OCI-LY3 (cell line): ENCODE data around the gene NCOA6.
A peak's percentile ranks its signal among the peaks of the same experiment; 100 is the strongest.

Experiments used
- H2AFZ ChIP-seq: fragments of 200-600, 300-600 bp; shearing (Covaris generic); 2 replicates; pipeline ENCODE4 v1.6.0; 2014; ENCODE audit warnings: antibody characterized with exemption, low read depth, low read length
- H3K27ac ChIP-seq: fragments of 200-600, 300-600 bp; sonication (generic); 2 replicates; pipeline ENCODE4 v1.5.1; 2014; ENCODE audit warnings: mild to moderate bottlenecking, low read length, moderate library complexity, mixed read lengths
- H3K27me3 ChIP-seq: fragments of 200-600, 300-600 bp; sonication (generic); 2 replicates; pipeline ENCODE4 v1.6.1; 2014; ENCODE audit warnings: low read depth, low read length, mixed read lengths
- H3K36me3 ChIP-seq: fragments of 200-600, 300-600 bp; sonication (generic); replicated peaks from 2 replicates; pipeline ENCODE3; 2014; ENCODE audit warnings: low read depth, low read length, mixed read lengths
- H3K4me1 ChIP-seq: fragments of 300-600, 200-600 bp; sonication (generic); 2 replicates; pipeline ENCODE4 v1.6.1; 2014; ENCODE audit warnings: low read length, mixed read lengths
- H3K4me2 ChIP-seq: fragments of 200-600, 300-600 bp; sonication (generic); 2 replicates; pipeline ENCODE4 v1.6.1; 2014; ENCODE audit warnings: low read length, mixed read lengths
- H3K4me3 ChIP-seq: fragments of 300-600, 200-600 bp; sonication (generic); 2 replicates; pipeline ENCODE4 v1.5.1; 2014; ENCODE audit warnings: antibody characterized with exemption, mild to moderate bottlenecking, low read length, moderate library complexity
- H3K79me2 ChIP-seq: fragments of 300-600, 200-600 bp; shearing (Covaris generic); 2 replicates; pipeline ENCODE4 v1.6.1; 2014; ENCODE audit warnings: mild to moderate bottlenecking, low read length, mixed read lengths
- H3K9ac ChIP-seq: fragments of 300-600, 200-600 bp; shearing (Covaris generic); 2 replicates; pipeline ENCODE4 v1.6.0; 2014; ENCODE audit warnings: mild to moderate bottlenecking, low read length, moderate library complexity
- H3K9me3 ChIP-seq: fragments of 200-600, 300-600 bp; shearing (Covaris generic); 2 replicates; pipeline ENCODE4 v1.6.1; 2014; ENCODE audit warnings: low read length, mixed read lengths; ENCODE audit not compliant: insufficient read depth
- H4K20me1 ChIP-seq: fragments of 200-600, 300-600 bp; sonication (generic); 2 replicates; pipeline ENCODE4 v1.6.1; 2016; ENCODE audit warnings: low read length, mixed read lengths; ENCODE audit not compliant: insufficient read depth
- CTCF ChIP-seq: fragments of 200-600, 300-600 bp; sonication (generic); IDR thresholded peaks from 2 replicates; pipeline ENCODE4 v1.5.1; 2014; ENCODE audit warnings: antibody characterized with exemption, low read length, low read depth
- EZH2phosphoT487 ChIP-seq: fragments of 200-600 bp; shearing (Covaris generic); IDR thresholded peaks from 2 replicates; pipeline ENCODE4 v1.6.1; 2018; ENCODE audit warnings: antibody characterized with exemption, mixed run types, low read depth

NCOA6 gene

DNA sequence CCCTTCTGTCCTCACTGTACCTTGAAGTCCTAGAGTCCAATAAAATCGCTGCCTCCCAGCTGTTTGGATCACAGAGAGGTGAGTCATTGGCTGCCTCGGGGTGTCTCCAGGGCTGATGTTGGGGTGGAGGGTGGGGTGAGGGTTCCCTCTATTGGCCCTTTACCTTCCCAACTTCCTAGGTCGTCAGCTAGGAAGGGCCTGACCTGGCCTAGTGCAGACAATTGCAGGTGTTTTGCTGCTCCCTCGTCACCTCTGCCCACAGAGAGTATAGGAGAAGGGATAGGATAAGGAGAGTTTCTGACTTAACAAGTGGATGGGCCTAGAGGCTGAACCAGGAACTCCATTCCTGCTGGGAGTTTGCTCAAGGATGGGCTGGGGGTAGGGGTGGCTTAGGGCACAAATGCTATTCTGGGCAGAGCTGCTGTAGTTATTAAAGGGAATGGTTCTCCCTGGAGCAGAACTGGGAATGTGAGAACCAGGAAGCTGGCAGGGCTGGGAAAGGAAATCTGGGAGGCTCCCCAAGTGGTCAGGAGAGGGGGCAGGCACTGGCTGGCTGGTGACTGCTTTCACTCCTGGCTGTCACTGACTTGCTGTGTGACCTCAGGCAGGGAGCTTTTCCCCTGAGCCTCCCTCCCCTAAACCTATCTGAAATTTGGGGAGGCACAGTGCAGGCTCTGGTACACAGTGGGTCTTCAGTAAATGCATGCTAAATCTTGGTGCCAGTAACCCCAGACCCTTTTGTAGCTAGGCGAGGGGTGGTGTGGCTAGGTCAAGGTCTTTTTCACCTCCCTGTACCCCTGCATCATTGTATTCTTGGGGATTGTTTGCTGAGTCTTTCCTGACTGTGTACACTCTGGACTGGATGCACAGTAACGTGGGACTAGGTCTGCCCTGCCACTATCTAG, 119.8 kb downstream of the NCOA6 start:
- Histone ChIP-seq H3K27ac (no peak overlapping the region), H3K4me3 (peak overlapping the region; percentile 78), H2AFZ (peak overlapping the region; percentile 81; the same call in 1 of the 2 replicates)

DNA sequence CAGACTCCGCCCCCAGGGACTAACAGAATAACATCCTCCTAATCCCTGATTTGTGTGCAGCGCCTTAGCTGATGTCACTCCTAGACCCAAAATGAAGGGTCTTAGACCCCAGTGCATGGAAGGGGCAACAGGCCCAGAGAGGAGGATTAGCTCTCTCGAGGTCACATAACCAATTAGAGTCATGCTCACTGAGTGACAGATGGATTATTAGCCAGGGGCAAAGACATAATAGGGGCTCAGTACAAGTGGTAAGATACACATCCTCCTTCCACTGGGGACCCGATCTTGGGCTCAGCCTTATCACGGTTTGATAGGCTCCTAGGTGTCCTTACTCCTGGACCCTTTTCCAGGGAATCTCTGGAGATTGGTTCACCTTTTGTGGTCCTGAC, 120.4 kb downstream of the NCOA6 start:
- peak overlapping the region; percentile 81 for H2AFZ ChIP-seq
- no peaks in the 10 kb centered on the region for H3K36me3 ChIP-seq
- no peaks in the 10 kb centered on the region for H4K20me1 ChIP-seq
- no peak overlapping the region for H3K27ac ChIP-seq
- H3K4me3 ChIP-seq = peak overlapping the region; percentile 78
- peaks cover 18% of the 10 kb centered on the region for H3K27me3 ChIP-seq
- H3K79me2 ChIP-seq = no peaks in the 10 kb centered on the region
- TF ChIP-seq EZH2phosphoT487 (no peak), CTCF (no peak)
- H3K9me3 ChIP-seq = no peaks in the 10 kb centered on the region
- peaks cover 18% of the 10 kb centered on the region for H3K4me1 ChIP-seq
- H3K9ac ChIP-seq = peak overlapping the region; percentile 65
- H3K4me2 ChIP-seq = peak overlapping the region; percentile 96

More for the DNA sequence above, 119.8 kb downstream of the NCOA6 start:
- Histone ChIP-seq H3K9ac (peak overlapping the region; percentile 65), H3K79me2 (no peaks in the 10 kb centered on the region), H3K9me3 (no peaks in the 10 kb centered on the region), H3K36me3 (no peaks in the 10 kb centered on the region), H3K4me1 (peaks cover 21% of the 10 kb centered on the region), H3K27me3 (peaks cover 18% of the 10 kb centered on the region), H4K20me1 (peaks cover 3% of the 10 kb centered on the region; the same call in 1 of the 2 replicates), H3K4me2 (peak overlapping the region; percentile 96)
- TF ChIP-seq EZH2phosphoT487 (no peak), CTCF (peak; percentile 32)

DNA sequence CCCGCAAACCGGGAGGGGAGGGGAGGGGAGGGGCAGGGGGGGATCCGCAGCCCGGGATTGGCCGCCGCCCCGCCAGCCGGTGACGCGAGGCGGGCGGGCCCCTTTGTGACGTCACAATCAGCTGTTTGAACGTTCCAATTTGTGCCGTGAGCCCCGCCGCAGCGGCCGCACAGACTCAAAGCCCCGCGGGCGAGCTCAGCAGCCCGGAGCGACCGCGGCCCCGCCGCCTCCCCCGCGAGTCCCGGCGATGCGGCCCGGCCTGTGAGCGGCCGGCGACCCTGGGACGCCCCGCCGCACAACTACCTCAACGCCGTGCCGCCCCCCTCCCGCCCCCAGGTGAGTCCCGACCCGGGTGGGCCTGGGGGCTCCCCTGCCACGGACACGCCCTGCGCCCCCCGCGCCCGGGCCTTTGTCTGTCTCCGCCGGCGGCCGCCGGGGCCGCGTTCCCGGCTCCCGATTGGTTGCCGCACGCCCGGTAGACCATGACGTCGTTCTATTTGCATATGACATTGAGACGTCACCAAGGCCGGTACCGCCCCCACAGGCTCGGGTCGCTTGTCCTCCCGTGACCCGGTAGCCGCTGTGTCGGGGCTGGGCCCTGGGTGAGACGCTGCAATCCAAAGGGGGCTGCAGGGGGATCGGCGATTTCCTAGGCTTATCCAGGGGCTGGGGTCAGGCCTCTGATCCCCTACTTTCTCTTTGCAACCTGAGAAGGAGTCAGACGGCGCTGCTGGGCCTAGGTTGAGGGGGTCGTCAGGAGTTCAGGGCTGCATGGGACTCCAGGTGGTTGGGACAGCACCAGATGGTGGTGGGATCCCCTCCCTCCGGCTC, 121.1 kb downstream of the NCOA6 start, which contains the start of gene TP53INP2:
Gene TP53INP2, plus strand, starts transcription at position 168 of the 831 bp plus-strand sequence. CDS start 4,396 bp downstream, outside the sequence.
- Histone ChIP-seq H3K27me3 (peaks cover 18% of the 10 kb centered on the region), H3K27ac (no peak within 1 kb of the TSS), H3K36me3 (no peaks in the 10 kb centered on the region), H3K4me3 (peak within 1 kb of the TSS; percentile 78), H3K79me2 (no peaks in the 10 kb centered on the region), H3K9me3 (no peaks in the 10 kb centered on the region), H3K4me1 (peaks cover 18% of the 10 kb centered on the region), H3K9ac (peak within 1 kb of the TSS; percentile 65), H3K4me2 (peak within 1 kb of the TSS; percentile 96), H4K20me1 (no peaks in the 10 kb centered on the region), H2AFZ (peak within 1 kb of the TSS; percentile 81)
- no peak for TF ChIP-seq CTCF
- no peak for TF ChIP-seq EZH2phosphoT487
